Fibroblast of pulmonary artery (primary cell): Measurements from ENCODE around the gene ARHGAP45.

ENCODE experiments used
- DNase-seq: peaks from one replicate; pipeline ENCODE4 v3.0.0-alpha.2; 2010; ENCODE audit warnings: low read depth
- H3K4me3 ChIP-seq: replicated peaks from 2 replicates; pipeline ENCODE4 v1.5.1; 2011; ENCODE audit warnings: low read depth, mild to moderate bottlenecking, control low read depth, low read length, moderate library complexity
- TF ChIP-seq, protein P1 (sequence below): IDR thresholded peaks from 2 replicates; pipeline ENCODE4 v1.5.1; 2011; ENCODE audit warnings: mild to moderate bottlenecking, control low read depth, low read length, inconsistent platforms; ENCODE audit errors: missing control alignments

The ARHGAP45 gene

GRCh38 chr19:1076951-1077350 is 10.0 kb downstream of the ARHGAP45 start:
- H3K4me3 ChIP-seq, result no peak overlapping the region
- no peak for DNase-seq
- TF ChIP-seq, protein P1, sequence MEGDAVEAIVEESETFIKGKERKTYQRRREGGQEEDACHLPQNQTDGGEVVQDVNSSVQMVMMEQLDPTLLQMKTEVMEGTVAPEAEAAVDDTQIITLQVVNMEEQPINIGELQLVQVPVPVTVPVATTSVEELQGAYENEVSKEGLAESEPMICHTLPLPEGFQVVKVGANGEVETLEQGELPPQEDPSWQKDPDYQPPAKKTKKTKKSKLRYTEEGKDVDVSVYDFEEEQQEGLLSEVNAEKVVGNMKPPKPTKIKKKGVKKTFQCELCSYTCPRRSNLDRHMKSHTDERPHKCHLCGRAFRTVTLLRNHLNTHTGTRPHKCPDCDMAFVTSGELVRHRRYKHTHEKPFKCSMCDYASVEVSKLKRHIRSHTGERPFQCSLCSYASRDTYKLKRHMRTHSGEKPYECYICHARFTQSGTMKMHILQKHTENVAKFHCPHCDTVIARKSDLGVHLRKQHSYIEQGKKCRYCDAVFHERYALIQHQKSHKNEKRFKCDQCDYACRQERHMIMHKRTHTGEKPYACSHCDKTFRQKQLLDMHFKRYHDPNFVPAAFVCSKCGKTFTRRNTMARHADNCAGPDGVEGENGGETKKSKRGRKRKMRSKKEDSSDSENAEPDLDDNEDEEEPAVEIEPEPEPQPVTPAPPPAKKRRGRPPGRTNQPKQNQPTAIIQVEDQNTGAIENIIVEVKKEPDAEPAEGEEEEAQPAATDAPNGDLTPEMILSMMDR, result no peak

- DNase-seq, result no peak
- no peak overlapping the region for H3K4me3 ChIP-seq
- TF ChIP-seq, protein P1, result no peak
Observed at GRCh38 chr19:1079566-1080111, 12.7 kb downstream of the ARHGAP45 start.

- DNase-seq, result no peak
- no peak overlapping the region for H3K4me3 ChIP-seq
- TF ChIP-seq, protein P1, result no peak
Observed at GRCh38 chr19:1080360-1081161, 13.6 kb downstream of the ARHGAP45 start.

DNA sequence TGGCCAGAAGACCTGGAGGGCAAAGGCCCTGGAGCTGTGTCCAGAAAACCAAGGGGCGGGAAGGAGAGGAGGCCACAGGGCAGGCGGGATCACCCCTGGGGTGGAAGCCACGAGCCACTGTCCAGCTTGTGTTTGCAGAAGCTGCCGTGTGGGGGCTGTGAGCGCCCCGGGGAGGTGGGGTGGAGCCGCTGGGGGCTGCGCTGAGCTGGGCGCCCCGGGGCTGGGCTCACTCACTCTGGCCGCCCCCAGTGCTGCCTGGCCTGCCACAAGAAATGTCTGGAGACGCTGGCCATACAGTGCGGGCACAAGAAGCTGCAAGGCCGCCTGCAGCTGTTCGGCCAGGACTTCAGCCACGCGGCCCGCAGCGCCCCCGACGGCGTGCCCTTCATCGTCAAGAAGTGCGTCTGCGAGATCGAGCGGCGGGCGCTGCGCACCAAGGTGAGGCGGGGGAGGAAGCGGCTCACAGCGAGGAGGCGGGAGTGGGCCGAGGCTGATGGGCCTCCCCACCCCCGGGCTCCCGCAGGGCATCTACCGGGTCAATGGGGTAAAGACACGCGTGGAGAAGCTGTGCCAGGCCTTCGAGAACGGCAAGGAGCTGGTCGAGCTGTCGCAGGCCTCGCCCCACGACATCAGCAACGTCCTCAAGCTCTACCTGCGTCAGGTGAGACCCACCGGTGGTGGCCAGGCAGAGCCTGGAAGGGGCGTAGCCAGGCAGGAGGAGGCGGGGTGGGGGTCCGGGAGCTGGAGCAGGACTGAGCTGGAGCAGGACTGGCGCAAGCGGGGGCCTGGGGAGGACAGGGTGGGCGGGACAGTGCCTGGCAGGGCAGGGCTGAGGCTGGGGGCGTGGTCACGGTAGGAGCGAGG is 14.6 kb downstream of the ARHGAP45 start:
- no peak overlapping the region for H3K4me3 ChIP-seq
- TF ChIP-seq, protein P1, result no peak

GRCh38 chr19:1082165-1082927 is 15.4 kb downstream of the ARHGAP45 start:
- no peak for DNase-seq
- TF ChIP-seq, protein P1, result no peak
- H3K4me3 ChIP-seq, result no peak overlapping the region

More for the DNA sequence above, 14.6 kb downstream of the ARHGAP45 start:
- no peak for DNase-seq

GRCh38 chr19:1082928-1083816 is 16.2 kb downstream of the ARHGAP45 start:
- TF ChIP-seq, protein P1, result no peak
- no peak for DNase-seq
- no peak overlapping the region for H3K4me3 ChIP-seq
